ENCODE measurements around the gene SLC25A24.

Gene SLC25A24

DNA sequence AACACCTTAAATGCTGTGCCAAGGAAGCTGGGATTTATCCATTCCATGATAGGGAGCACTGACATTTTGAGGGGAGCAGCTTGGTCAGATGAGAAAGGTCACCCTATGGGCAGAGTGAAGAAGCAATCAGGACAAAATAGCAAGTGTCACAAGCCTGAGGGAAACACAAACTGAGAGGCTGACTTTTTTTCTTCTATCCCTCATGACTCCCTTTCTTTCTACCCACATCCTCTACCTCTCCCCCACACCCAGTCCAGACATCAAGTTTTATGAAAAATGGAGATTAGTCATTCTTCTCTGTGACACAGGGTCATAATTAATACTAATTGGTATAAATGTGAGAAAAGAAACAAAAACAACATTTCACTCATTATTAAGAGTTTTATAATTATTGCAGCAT is 103.1 kb downstream of the SLC25A24 start:
- H3K4me3 ChIP-seq (ENCODE audit: low read length): no peak overlapping the region
- DNase-seq (ENCODE audit: low read depth): no peak
- TF ChIP-seq, protein P1, sequence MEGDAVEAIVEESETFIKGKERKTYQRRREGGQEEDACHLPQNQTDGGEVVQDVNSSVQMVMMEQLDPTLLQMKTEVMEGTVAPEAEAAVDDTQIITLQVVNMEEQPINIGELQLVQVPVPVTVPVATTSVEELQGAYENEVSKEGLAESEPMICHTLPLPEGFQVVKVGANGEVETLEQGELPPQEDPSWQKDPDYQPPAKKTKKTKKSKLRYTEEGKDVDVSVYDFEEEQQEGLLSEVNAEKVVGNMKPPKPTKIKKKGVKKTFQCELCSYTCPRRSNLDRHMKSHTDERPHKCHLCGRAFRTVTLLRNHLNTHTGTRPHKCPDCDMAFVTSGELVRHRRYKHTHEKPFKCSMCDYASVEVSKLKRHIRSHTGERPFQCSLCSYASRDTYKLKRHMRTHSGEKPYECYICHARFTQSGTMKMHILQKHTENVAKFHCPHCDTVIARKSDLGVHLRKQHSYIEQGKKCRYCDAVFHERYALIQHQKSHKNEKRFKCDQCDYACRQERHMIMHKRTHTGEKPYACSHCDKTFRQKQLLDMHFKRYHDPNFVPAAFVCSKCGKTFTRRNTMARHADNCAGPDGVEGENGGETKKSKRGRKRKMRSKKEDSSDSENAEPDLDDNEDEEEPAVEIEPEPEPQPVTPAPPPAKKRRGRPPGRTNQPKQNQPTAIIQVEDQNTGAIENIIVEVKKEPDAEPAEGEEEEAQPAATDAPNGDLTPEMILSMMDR (IDR thresholded peaks at IDR 0.05; ENCODE audit: insufficient read depth, low read depth, low read length, missing control alignments): no peak

DNA sequence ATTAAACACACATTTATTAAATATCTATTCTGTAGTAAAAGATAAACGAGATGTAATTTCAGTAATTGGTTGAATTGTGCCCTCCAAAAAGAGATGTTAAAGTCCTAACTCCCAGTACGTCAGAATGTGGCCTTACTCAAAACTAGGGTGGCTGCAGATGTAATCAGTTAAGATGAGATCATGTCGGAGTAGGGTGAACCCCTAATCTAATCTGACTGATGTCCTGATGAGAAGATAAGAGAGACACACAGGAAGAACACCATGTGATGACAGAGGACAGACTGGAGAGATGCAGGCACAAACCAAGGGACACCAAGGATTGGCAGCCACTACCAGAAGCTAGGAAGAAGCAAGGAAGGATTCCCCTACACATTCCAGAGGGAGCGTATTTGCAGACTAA is 104.1 kb downstream of the SLC25A24 start:
- H3K4me3 ChIP-seq (ENCODE audit: low read length): no peak overlapping the region
- DNase-seq (ENCODE audit: low read depth): no peak
- TF ChIP-seq, protein P1 (IDR thresholded peaks at IDR 0.05; ENCODE audit: insufficient read depth, low read depth, low read length, missing control alignments): no peak

DNA sequence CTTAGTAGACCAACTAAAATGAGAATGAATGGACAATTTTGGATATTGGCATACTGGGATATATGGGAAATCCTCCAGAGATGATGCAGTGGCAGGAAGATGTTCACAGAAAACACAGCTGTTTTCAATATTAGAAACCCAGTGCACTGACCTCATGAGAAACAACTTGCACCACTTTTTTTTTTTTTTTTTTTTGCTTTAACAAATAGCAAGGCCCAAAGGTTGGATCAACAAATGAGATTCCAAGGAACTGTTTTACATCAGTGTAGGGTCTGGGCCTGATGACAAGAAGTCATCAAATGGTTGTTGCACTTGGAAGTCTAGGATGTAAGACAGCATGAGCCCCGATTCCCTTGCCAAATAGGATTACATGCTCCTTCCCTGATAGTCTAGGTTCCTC is 110.7 kb downstream of the SLC25A24 start:
- no peak for DNase-seq (ENCODE audit: low read depth)
- TF ChIP-seq, protein P1 (IDR thresholded peaks at IDR 0.05; ENCODE audit: insufficient read depth, low read depth, low read length, missing control alignments): no peak
- no peak overlapping the region for H3K4me3 ChIP-seq (ENCODE audit: low read length)

DNA sequence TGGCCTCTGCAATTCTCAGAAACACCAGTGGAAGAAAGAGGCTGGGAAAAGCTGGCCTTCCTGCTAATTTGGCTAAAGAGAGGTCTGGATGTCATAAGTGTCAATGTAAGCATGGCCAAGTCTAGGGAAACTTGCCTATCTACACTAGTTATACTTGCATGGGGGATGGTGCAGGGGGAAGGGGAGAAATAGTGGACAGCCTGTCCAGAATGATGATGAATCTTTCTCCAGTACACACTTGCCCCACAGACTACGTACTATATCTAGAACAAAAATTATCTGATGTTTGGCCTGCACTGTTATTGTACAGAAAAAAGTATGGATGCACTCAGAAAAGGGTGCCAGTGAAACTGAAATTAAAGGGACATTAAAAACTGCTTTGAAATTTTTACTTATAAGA is 114.5 kb downstream of the SLC25A24 start:
- H3K4me3 ChIP-seq (ENCODE audit: low read length): no peak overlapping the region

DNA sequence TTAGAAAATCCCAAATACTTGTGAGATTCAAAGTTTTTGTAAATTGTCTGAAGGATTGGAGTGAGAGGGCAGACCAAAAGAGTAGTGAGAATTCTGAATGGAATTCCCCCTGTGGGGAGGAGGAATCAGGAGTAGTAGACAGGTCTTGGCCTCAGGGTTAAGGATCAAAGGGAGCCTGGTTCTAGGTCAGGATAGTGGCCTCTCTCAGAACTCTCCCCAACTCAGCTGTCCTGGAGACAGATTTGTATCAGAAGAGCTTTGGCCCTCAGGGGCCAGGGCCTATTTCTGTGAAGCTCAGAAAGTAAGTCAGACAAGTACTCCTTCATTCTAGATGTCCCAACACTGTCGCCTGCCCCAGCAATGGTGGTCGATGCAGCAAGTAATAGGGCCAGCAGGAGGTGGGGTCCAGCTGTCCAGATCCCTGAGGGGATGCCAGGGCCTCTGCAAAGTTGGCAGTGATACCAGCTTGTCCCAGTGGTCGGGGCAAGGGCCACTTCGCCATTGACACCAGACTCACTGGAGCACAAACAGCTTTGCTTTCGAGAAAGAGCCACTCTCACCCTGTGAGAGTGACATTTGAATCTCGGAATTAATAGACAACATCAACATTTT is 115.2 kb downstream of the SLC25A24 start:
- TF ChIP-seq, protein P1 (IDR thresholded peaks at IDR 0.05; ENCODE audit: insufficient read depth, low read depth, low read length, missing control alignments): no peak
- no peak for DNase-seq (ENCODE audit: low read depth)
- no peak overlapping the region for H3K4me3 ChIP-seq (ENCODE audit: low read length)

More for the DNA sequence above, 114.5 kb downstream of the SLC25A24 start:
- TF ChIP-seq, protein P1 (IDR thresholded peaks at IDR 0.05; ENCODE audit: insufficient read depth, low read depth, low read length, missing control alignments): no peak
- DNase-seq (ENCODE audit: low read depth): no peak
